GM15510 (cell line): ENCODE data around the gene CAPG.

ENCODE experiments used
- POLR2A ChIP-seq: IDR thresholded peaks from 3 replicates; pipeline ENCODE4 v1.6.1; 2011; ENCODE audit warnings: borderline replicate concordance; ENCODE audit not compliant: insufficient read length; ENCODE audit errors: extremely low read depth

CAPG gene

DNA sequence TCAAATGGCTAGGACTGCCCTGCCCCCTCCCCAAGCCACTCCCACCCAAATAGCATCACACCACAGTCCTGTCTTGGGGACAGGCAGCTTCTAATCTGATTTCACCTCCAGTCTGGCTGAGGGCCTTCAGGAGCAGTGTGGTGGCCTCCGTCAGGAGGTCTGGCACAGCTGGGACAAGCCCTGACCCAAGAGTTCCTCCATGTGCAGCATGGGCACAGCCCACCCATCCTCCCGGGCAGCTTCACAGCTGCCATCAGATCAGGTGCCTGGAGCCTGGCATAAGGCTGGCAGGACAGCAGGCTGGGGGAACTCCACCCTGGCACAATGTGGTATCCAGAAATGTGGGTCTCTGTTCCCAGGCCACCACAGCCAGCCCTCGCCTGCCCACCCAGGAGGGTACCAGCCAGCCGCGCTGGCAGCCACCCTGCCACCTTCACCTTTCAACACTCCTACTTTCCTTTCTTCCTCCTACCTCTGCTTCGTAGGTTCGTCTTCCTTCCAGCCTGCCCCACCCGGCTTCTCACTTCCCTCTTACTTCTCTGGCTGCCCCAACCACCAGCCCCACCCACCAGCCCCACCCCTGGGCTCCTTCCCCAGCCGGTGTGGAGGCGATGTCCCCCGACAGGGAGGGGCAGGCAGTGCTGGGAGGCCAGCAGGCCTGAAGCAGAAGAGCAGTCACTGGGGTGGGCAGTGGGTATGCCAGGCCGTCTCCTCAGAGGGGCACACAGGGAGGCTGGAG lies at the start of gene CAPG:
TSS of gene CAPG (minus strand) at position 522 of the 739 bp plus-strand sequence. CDS start 8,221 bp downstream, outside the sequence.
- TF ChIP-seq POLR2A = peak; percentile 51

DNA sequence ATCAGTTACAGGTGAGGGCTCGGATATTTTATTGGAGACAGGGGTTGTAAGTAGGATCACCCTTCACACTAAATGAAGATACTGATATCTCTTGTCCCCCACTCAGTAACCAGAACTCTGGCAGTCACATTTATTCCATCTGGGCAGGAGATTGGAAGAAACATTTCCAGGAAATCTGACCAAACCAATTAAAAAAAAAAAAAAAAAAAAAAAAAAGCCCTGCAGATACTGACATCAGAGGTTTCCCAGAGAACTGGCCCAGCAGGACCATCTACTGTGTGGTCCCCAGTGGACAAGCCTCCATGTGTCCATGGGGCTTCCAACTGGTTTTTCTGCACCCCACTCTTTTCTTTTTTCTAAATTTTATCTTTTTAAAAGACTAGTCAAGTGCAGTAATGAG lies 49.6 kb upstream of the CAPG start:
- TF ChIP-seq POLR2A = no peak

DNA sequence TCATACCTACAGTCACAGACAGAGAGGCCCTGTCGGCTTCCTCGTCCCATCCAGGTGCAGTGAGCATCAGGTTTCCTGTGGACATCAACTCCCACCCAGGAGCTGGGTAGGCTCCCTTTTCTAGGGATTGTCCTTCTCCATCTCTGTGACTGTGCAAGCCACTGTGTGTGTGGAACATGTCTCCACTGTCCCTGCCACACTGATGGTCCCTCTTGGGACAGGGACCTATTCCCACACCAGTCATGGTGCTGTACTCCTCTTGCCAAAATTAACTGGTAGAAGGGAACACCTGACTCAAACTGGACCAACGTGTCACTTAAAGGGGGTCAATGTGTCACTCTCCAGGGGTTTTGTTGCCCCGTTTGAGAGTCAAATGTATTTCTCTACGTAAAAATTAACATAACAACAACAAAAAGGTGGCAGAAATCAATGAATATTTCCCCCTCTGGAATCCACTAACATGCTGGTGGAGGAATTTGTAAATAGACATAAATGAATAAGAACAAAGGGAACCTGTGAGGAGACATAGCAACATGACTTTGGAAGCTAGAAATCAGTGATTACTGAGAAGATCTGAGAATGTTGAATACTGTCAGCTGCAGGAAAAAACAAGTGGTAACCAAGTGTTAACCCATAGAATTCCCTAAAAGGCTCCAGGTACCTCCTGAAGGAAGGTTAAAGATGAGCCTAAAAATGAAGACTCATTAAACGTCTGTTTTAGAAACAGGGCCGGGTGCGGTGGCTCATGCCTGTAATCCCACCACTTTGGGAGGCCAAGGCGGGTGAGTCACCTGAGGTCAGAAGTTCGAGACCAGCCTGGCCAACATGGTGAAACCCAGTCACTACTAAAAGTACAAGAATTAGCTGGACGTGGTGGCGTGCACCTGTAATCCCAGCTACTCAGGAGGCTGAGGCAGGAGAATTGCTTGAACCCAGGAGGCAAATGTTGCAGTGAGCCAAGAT lies 48.7 kb upstream of the CAPG start:
- TF ChIP-seq POLR2A = no peak

GRCh38 chr2:85457877-85458316 lies 47.7 kb upstream of the CAPG start:
- TF ChIP-seq POLR2A = no peak

DNA sequence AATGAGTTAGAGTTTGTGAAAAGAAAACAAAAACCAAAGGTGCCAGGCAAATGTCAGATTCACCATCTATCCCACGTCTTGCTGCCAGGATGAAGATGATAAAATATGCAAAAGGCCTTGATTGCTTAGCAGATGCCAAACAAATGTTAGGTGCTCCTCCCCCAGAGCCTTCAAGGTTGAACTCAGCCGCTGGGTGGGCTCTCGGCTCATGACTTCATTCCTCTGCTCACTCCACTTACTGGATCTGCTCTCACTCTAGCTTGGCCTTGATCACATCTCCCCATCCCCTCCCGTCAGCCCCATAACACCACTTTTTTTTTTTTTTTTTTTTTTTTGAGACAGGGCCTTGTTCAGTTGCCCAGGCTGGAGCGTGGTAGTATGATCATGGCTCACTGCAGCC lies 46.9 kb upstream of the CAPG start:
- TF ChIP-seq POLR2A = no peak

GRCh38 chr2:85455552-85456090 lies 45.5 kb upstream of the CAPG start:
- no peak for TF ChIP-seq POLR2A

DNA sequence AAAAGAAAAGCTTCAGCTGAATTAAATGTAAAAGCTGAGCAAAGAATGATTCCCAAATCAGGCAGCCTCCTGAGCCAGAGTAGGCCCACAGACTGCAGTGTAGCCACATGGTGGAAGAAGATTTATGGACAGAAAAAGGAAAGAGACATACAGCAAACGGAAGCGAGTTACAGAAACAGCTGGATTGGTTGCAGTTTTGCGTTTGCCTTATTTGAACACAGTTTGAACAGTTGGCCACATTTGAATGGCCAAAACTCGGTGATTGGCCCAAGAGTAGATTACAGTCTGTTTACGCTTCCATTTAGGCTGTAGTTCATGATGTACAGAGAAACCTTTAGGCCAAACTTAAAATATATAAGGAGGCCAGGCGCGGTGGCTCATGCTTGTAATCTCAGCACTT lies 43.4 kb upstream of the CAPG start:
- no peak for TF ChIP-seq POLR2A

GRCh38 chr2:85452237-85452636 lies 42.1 kb upstream of the CAPG start:
- TF ChIP-seq POLR2A = no peak

DNA sequence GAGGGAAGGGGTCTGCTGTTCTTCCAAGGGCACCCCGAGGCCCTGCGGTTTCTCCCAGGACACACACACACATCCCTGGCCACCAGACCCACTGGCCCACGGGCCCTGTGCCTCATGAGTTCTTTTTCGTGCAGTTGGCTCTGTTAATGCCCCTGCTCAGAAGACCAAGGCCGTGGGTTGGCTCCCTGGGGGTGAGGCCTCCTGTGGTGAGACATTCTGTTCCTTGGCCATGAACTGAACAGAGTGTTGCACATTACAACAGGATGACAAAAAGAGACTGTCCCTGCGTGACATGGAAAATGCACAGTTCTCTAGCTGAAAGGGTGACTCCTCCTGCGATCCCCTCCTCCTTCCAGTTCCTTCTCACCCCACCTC lies 39.0 kb upstream of the CAPG start:
- no peak for TF ChIP-seq POLR2A

- no peak for TF ChIP-seq POLR2A
These were observed 38.5 kb upstream of the CAPG start for GRCh38 chr2:85448461-85449213.

- no peak for TF ChIP-seq POLR2A
These were observed 37.0 kb upstream of the CAPG start for GRCh38 chr2:85447222-85447585.

- no peak for TF ChIP-seq POLR2A
These were observed 36.4 kb upstream of the CAPG start for GRCh38 chr2:85446296-85447221.
